Embryonic facial prominence (tissue), 1 donor: Measurements from ENCODE around the gene GRIK3.
"Not testable (repeated sequence)": the region's sequence is repeated elsewhere in the genome, so short reads cannot be mapped to it uniquely, and the experiment has no call there.

Experiments
- DNase-seq: peaks from one replicate; pipeline ENCODE4 v3.0.0-alpha.2; 2016; ENCODE audit errors: extremely low spot score

The GRIK3 gene

GRCh38 chr1:37034121-37035013 lies at the start of gene GRIK3:
GRIK3 (minus strand) TSS chr1:37034515; CDS start chr1:37034108, 407 bp downstream.
- DNase-seq, result no peak

DNA sequence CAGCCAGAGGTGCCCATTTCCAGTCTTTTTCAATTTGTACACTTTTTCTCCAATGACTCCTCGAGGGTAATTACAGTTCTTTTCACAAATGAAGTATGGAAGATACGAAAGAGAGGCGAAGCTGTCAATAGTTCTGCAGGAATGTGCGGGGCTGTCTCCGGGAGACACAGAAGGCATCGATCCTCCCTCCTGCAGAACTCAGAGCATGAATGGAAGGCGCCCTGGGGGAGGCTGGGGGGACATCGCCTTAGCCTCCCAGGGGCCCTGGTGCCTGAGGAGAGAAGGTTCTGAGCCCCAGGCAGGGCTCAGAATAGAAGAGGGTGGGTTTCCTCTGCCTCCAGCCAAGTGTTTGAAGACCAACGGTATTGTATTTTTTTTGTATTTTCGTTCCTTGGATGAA lies 49.7 kb upstream of the GRIK3 start:
- no peak for DNase-seq

- no peak for DNase-seq
Observed at GRCh38 chr1:37083603-37084002, 49.3 kb upstream of the GRIK3 start.

- not testable (repeated sequence) for DNase-seq
Observed at GRCh38 chr1:37080296-37080986, 46.1 kb upstream of the GRIK3 start.

DNA sequence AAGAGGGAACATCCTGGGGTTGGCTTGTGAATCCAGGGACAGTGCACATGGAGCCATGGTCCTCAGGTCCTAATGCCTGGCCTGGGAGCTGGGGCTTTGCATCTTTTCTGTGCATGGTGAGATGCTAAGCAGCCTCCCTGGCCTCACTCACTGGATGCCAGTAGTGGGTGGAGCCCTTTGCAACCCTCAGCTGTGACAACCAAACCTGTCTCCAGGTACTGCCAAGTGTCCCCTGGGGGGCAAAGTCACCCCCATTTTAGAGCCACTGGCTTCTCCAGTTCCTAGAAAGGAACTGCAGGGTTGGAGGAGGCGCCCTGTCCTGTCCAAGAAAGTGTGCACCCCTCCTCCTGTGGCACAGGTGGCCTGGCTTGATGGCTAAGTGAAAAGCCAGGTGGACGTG lies 44.6 kb upstream of the GRIK3 start:
- no peak for DNase-seq

DNA sequence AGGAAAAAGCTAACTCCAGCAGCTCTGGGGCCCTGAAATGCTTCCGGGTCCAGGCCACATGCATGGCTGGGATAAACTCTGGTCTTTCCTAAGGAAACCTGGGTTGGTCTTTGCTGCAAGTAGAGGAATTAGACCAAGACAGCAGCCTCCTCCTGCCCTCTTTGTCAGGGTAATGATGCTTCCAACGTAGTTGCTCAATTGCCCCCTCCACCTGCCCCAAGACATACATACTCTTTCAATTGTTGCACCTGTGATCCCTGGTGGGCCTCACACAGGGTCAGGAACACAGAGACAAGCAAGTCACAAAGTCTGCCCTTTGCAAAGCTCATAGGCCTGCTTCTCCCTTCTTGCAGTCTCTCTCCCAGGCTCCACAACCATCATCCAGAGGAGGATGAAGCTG lies 41.9 kb upstream of the GRIK3 start:
- no peak for DNase-seq

GRCh38 chr1:37073854-37074379 lies 39.6 kb upstream of the GRIK3 start:
- DNase-seq, result no peak

DNA sequence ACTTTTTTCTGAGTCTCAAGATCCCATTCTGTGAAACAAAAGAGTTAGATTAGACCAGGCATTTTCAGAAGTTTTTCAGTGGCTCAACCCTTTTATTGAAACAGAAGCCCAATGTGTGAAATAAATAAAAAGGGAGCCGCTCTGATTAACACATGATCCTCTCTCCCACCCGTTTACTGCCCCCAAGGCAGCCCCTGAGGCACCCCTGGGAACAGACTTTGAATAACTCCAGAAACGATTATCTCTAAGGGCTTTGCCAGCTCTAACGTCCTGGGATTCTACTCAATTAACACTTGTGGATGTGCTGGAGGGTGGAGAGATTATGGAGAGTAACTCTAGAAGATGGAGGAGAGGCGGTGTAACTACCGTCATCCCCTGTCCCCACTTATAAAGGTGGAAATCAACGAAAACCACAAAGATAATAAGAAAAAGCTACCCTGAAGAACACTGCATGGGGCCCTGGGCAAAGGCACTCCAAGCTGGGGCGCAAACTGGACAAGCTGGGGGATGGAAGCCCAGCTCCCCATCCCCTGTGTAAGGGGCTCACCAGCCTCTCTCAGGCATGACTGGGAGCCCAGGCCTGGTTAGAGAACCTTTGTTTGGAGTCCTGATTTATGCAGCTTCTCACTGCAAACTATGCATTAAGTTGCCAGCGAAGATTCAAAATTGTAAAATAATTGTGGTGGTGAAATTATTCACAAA lies 39.0 kb upstream of the GRIK3 start:
- DNase-seq, result no peak

DNA sequence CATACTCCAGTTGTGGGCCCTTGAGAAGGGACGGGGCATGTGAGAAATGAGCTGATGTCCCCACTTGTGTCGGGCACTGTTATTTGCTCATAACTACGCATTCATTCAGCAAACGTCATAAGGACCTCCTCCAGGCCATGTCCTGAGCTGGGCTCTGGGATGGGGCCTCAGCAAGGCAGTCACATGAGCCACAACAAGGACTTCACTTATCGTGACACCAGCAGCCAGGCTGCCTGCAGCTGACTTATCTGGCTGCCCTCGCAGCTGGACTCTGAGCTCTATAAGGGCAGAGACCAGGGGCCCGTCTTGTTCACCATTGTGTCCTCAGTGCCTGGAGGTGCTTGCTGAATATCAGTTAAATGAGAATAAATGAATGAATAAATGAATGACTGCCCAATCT lies 37.5 kb upstream of the GRIK3 start:
- DNase-seq, result no peak

DNA sequence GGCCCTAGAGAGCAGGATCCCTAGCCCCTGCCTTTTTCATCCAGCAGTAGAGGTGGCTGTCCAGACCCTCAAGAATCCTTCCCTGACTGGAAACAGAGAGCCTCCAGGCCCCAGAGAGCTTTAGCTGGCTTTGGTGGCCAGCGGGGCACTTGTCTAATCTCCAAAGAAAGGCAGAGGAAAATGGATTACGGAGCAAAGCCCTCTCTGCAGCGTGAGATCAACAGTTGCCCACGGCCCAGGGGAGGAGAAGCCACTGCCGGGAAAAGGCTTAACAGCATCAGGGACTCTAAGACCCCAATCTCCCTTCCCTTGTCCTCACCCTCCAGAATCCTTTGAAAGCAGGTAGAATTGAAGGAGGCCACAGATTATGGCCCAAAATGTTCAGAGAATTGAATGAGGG lies 35.8 kb upstream of the GRIK3 start:
- DNase-seq, result no peak

GRCh38 chr1:37069406-37069805 lies 35.1 kb upstream of the GRIK3 start:
- no peak for DNase-seq

GRCh38 chr1:37068897-37069296 lies 34.6 kb upstream of the GRIK3 start:
- DNase-seq, result no peak

GRCh38 chr1:37068260-37068659 lies 33.9 kb upstream of the GRIK3 start:
- no peak for DNase-seq

- DNase-seq, result no peak
Observed at GRCh38 chr1:37064039-37064438, 29.7 kb upstream of the GRIK3 start.

- DNase-seq, result no peak
Observed at GRCh38 chr1:37059346-37059745, 25.0 kb upstream of the GRIK3 start.

DNA sequence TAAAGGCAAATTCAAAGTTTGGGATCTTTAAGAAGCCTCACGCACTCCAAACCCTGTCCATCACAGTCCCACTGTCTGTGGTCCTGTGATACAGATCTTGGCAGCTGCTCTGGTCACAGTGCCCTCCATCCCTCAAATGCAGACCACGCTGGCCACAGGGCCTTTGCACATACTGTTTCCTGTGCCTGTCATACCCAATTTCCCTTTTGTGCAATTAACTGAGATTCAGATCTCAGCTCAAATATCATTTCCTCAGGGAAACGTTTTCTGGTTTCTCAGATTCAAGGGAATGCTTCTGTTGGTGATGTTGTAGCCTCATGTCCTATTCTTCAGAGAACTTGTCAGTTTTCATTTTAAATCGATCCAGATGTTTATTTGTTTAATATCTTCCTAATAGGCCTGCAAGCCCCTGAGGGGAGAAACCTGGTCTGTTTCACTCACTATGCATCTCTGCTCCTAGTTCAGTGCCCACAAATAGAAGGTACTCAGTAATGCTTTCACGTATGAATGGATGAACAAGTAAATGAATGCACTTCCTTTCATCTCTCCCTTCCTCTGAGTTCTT lies 24.2 kb upstream of the GRIK3 start:
- DNase-seq, result no peak

DNA sequence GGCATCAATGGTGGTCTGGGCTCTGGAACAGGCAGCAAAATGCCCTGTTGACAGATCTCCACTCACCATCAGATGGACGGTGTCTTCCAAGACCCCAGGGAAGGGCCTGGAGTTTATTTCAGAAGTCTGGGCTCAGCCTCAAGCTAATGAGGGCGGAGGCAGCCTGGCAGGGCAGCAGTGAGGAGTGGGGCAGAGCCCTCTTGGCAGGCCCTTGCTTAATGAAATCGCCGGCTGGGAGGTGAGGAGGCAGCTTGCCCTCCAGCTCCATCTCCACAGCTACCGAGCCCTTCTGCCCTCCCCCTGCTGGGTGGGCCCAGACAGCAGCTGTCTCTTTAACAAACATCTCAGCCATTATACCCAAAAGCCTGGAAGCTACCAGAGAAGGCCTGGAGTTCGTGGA lies 22.0 kb upstream of the GRIK3 start:
- no peak for DNase-seq

DNA sequence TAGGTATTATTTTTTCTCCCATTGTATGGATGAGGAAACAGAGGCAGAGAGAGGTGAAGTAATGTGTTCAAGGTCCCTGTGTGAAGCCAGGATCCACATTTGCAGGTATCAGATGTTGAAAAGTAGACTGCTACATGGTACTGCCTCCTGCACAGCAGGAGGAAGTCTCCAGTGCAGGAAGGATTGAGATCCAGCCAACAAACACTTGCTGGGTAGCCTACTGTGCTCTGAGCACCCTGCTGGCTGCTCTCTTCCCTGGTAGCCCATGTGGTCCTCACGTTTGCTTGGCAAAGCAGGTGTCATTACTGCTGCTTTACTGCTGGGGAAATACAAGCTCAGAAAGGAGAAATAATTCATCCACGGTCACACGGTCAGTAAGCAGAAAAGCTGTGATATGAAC lies 21.3 kb upstream of the GRIK3 start:
- no peak for DNase-seq

DNA sequence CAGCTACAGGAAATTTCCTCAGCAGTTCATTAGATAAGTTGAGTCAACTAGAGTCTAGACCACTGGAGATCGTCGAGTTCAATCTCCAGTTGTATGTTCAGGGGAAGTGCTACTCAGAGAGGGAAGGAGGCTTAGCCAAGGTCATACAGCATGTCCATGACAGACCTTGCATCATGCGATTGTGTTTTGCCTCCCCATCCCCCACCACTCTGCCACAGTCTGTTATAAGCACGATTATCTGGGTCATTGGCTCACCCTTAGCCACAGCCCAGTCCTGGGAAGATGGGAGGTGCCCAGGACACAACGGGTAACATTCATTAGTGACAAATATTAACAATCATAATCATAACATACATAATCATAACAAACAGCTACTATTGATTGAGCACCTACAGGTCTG lies 18.9 kb upstream of the GRIK3 start:
- no peak for DNase-seq

DNA sequence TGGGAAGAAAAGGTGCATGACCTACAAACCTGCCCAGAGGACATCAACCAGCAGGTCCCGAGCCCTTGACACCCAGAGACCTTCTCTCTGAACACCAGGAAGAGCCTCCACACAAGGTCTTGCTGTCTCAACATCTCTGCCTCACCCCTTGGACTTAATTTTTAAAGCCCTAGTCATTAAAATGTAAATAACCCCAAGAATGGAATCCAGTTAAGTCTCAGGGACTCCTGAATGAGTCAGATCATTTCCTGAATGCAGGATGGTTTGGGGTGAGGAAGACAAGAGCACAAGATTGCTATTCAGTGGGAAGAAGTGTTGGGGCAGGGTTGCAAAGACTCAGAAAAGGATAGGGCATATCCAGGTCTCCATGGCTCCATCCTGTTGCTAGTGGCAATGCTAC lies 17.8 kb upstream of the GRIK3 start:
- no peak for DNase-seq

- DNase-seq, result no peak
Observed at GRCh38 chr1:37051346-37051745, 17.0 kb upstream of the GRIK3 start.

DNA sequence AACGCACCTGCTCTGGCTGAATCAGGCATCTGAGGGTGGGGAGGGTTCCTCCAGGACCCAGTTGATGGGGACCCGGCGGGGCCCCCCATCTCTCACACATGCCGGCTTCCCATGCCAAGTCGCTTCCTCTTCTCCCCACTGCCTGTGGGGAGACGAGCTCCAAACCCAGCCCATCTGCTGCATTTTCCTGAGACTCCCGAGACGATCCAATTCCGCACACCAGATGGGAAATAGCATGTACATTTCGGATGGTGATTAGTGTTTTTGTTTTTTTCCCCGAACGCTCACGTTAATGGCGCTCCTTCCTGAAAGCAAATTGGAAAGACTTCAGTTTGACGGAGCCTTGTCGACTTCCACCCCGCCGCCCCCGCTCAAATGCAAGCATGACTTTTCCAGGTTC lies 13.2 kb upstream of the GRIK3 start:
- DNase-seq, result no peak
